ENCODE measurements around the gene ALOX12B. TPM values are rescaled to one million over a fixed set of nuclear protein-coding genes. Genes with fewer than 3 reads are reported as not detected.

Gene ALOX12B
- total RNA-seq, 1 donor from 2014 or later: 0.41 TPM

- H3K36me3 Mint-ChIP-seq (ENCODE audit: insufficient read depth): no peaks in the 10 kb centered on the region
- DNase-seq (ENCODE audit: low spot score, unreplicated experiment): no peak
- no peaks in the 10 kb centered on the region for H3K9me3 Mint-ChIP-seq (ENCODE audit: low read depth)
- H3K4me1 Mint-ChIP-seq (ENCODE audit: low read depth): no peaks in the 10 kb centered on the region
- H3K27me3 Mint-ChIP-seq: peaks cover 44% of the 10 kb centered on the region
- no peak overlapping the region for H3K27ac Mint-ChIP-seq
- no peak for TF ChIP-seq CTCF (IDR thresholded peaks at IDR 0.05; ENCODE audit: unreplicated experiment)
- H3K4me3 Mint-ChIP-seq (ENCODE audit: low read depth): no peak overlapping the region
These were observed 13.2 kb upstream of the ALOX12B start for GRCh38 chr17:8100763-8101162.

- H3K27me3 Mint-ChIP-seq: peaks cover 46% of the 10 kb centered on the region
- no peak for DNase-seq (ENCODE audit: low spot score, unreplicated experiment)
These were observed 12.6 kb upstream of the ALOX12B start for GRCh38 chr17:8100111-8100510.

GRCh38 chr17:8096541-8096940, 9.0 kb upstream of the ALOX12B start:
- Mint-ChIP-seq H3K4me1 (ENCODE audit: low read depth) (no peaks in the 10 kb centered on the region), H3K9me3 (ENCODE audit: low read depth) (no peaks in the 10 kb centered on the region), H3K36me3 (ENCODE audit: insufficient read depth) (no peaks in the 10 kb centered on the region), H3K27ac (no peak overlapping the region), H3K4me3 (ENCODE audit: low read depth) (no peak overlapping the region), H3K27me3 (peaks cover 40% of the 10 kb centered on the region)
- DNase-seq (ENCODE audit: low spot score, unreplicated experiment): no peak
- TF ChIP-seq CTCF (IDR thresholded peaks at IDR 0.05; ENCODE audit: unreplicated experiment): no peak

More at GRCh38 chr17:8100111-8100510, 12.6 kb upstream of the ALOX12B start:
- no peaks in the 10 kb centered on the region for H3K36me3 Mint-ChIP-seq (ENCODE audit: insufficient read depth)
- no peak overlapping the region for H3K4me3 Mint-ChIP-seq (ENCODE audit: low read depth)
- H3K4me1 Mint-ChIP-seq (ENCODE audit: low read depth): no peaks in the 10 kb centered on the region
- no peak for TF ChIP-seq CTCF (IDR thresholded peaks at IDR 0.05; ENCODE audit: unreplicated experiment)
- H3K27ac Mint-ChIP-seq: no peak overlapping the region
- H3K9me3 Mint-ChIP-seq (ENCODE audit: low read depth): no peaks in the 10 kb centered on the region

GRCh38 chr17:8095361-8095760, 7.8 kb upstream of the ALOX12B start:
- no peak for DNase-seq (ENCODE audit: low spot score, unreplicated experiment)
- Mint-ChIP-seq H3K4me3 (ENCODE audit: low read depth) (no peak overlapping the region), H3K36me3 (ENCODE audit: insufficient read depth) (no peaks in the 10 kb centered on the region), H3K27ac (no peak overlapping the region), H3K9me3 (ENCODE audit: low read depth) (no peaks in the 10 kb centered on the region), H3K27me3 (peaks cover 50% of the 10 kb centered on the region), H3K4me1 (ENCODE audit: low read depth) (no peaks in the 10 kb centered on the region)
- TF ChIP-seq CTCF (IDR thresholded peaks at IDR 0.05; ENCODE audit: unreplicated experiment): no peak

- Mint-ChIP-seq H3K27me3 (peaks cover 73% of the 10 kb centered on the region), H3K4me1 (ENCODE audit: low read depth) (no peaks in the 10 kb centered on the region)
- no peak for DNase-seq (ENCODE audit: low spot score, unreplicated experiment)
These were observed 3.6 kb upstream of the ALOX12B start for GRCh38 chr17:8091033-8091687.

More at GRCh38 chr17:8091033-8091687, 3.6 kb upstream of the ALOX12B start:
- H3K9me3 Mint-ChIP-seq (ENCODE audit: low read depth): no peaks in the 10 kb centered on the region
- H3K4me3 Mint-ChIP-seq (ENCODE audit: low read depth): no peak overlapping the region
- no peaks in the 10 kb centered on the region for H3K36me3 Mint-ChIP-seq (ENCODE audit: insufficient read depth)
- TF ChIP-seq CTCF (IDR thresholded peaks at IDR 0.05; ENCODE audit: unreplicated experiment): no peak
- no peak overlapping the region for H3K27ac Mint-ChIP-seq
